Endodermal cell (in vitro differentiated cells): ENCODE data around the gene ENDOG. TPM values are rescaled to one million over a fixed set of nuclear protein-coding genes. Genes with fewer than 3 reads are reported as not detected.
"Not testable (repeated sequence)": the region's sequence is repeated elsewhere in the genome, so short reads cannot be mapped to it uniquely, and the experiment has no call there.

ENCODE experiments used
- DNase-seq: peaks from one replicate; pipeline ENCODE4 v3.0.0-alpha.2; 2017
- H3K27ac ChIP-seq: 2 replicates; pipeline ENCODE4 v1.5.1; 2013; ENCODE audit warnings: mild to moderate bottlenecking, low read depth, low read length, moderate library complexity
- H3K27me3 ChIP-seq: 2 replicates; pipeline ENCODE4 v1.6.1; 2013; ENCODE audit warnings: mild to moderate bottlenecking, low read length, moderate library complexity; ENCODE audit not compliant: insufficient read depth, control insufficient read depth, poor library complexity, severe bottlenecking
- H3K36me3 ChIP-seq: 2 replicates; pipeline ENCODE4 v1.7.0; 2013; ENCODE audit warnings: mild to moderate bottlenecking, low read length, moderate library complexity; ENCODE audit not compliant: control insufficient read depth, insufficient read depth
- H3K4me1 ChIP-seq: one replicate; pipeline ENCODE4 v1.7.0; 2013; ENCODE audit warnings: low read length; ENCODE audit not compliant: control insufficient read depth, insufficient read depth
- H3K4me3 ChIP-seq: 2 replicates; pipeline ENCODE4 v1.5.1; 2013; ENCODE audit warnings: mild to moderate bottlenecking, low read length, moderate library complexity
- H3K9ac ChIP-seq: 2 replicates; pipeline ENCODE4 v1.6.1; 2013; ENCODE audit warnings: mild to moderate bottlenecking, low read length, moderate library complexity; ENCODE audit not compliant: poor library complexity, severe bottlenecking; ENCODE audit errors: extremely low read depth
- H3K9me3 ChIP-seq: 2 replicates; pipeline ENCODE4 v1.6.1; 2013; ENCODE audit warnings: mild to moderate bottlenecking, low read length, moderate library complexity; ENCODE audit not compliant: control insufficient read depth
- H3K27ac Mint-ChIP-seq: 2 replicates; pipeline ENCODE4 v1.8.0; 2020; ENCODE audit warnings: mixed read lengths
- H3K27me3 Mint-ChIP-seq: 2 replicates; pipeline ENCODE4 v1.8.0; 2021; ENCODE audit warnings: mild to moderate bottlenecking, mixed read lengths; ENCODE audit not compliant: insufficient read depth
- H3K36me3 Mint-ChIP-seq: 2 replicates; pipeline ENCODE4 v1.8.0; 2020; ENCODE audit warnings: low read depth, mixed read lengths
- H3K4me1 Mint-ChIP-seq: 2 replicates; pipeline ENCODE4 v1.8.0; 2020; ENCODE audit warnings: mixed read lengths
- H3K4me3 Mint-ChIP-seq: 2 replicates; pipeline ENCODE4 v1.8.0; 2020; ENCODE audit warnings: mild to moderate bottlenecking, moderate library complexity, mixed read lengths
- H3K9me3 Mint-ChIP-seq: 2 replicates; pipeline ENCODE4 v1.8.0; 2020; ENCODE audit warnings: mild to moderate bottlenecking, mixed read lengths
- WGBS, 2 experiments: methylation state at CpG; one replicate each; pipeline versions ENCODE4 v1.1.5 to v1.1.7; 2013; ENCODE audit warnings: missing lambda C conversion rate in 2 of 2, mixed read lengths in 1 of 2; ENCODE audit not compliant: insufficient coverage in 1 of 2, insufficient read length in 1 of 2; 5-methylcytosine and 5-hydroxymethylcytosine counted together
- total RNA-seq, 2 donors: library from RNA; stranded (reverse); fragmentation: NEBNext Ultra II Directional in 1 of 2; extraction: Animal tissue kit (Norgen Biotek cat#: 25700) in 1 of 2; gene quantifications; 2 replicates in 1 of 2; 3 replicates in 1 of 2; pipeline ENCODE4 v1.2.1, GENCODE V29; 2021
- TF ChIP-seq, protein P1 (sequence below): fragments of 200-600 bp; sonication (generic); conservative IDR thresholded peaks from 2 replicates; pipeline ENCODE4 v1.5.0; 2021; ENCODE audit warnings: antibody characterized with exemption, mild to moderate bottlenecking

ENDOG gene
- total RNA-seq, 2 donors from 2014 or later = 15.5 to 15.7 TPM

GRCh38 chr9:128851779-128852600 lies 33.7 kb downstream of the ENDOG start:
- Mint-ChIP-seq H3K36me3 (peaks cover 26% of the 10 kb centered on the region), H3K9me3 (peaks cover 39% of the 10 kb centered on the region)
- 88% methylated on average over 7 to 10 of the region's 10 CpGs for WGBS, 2 experiments
- H3K9me3 ChIP-seq = peaks cover 30% of the 10 kb centered on the region
- H3K4me3 ChIP-seq, H3K27ac Mint-ChIP-seq, H3K9ac ChIP-seq, H3K4me1 ChIP-seq, H3K4me1 Mint-ChIP-seq, H3K36me3 ChIP-seq, H3K27ac ChIP-seq, H3K27me3 Mint-ChIP-seq, H3K27me3 ChIP-seq, H3K4me3 Mint-ChIP-seq: not testable (repeated sequence)
- DNase-seq = peak; percentile 63
- TF ChIP-seq, protein P1, sequence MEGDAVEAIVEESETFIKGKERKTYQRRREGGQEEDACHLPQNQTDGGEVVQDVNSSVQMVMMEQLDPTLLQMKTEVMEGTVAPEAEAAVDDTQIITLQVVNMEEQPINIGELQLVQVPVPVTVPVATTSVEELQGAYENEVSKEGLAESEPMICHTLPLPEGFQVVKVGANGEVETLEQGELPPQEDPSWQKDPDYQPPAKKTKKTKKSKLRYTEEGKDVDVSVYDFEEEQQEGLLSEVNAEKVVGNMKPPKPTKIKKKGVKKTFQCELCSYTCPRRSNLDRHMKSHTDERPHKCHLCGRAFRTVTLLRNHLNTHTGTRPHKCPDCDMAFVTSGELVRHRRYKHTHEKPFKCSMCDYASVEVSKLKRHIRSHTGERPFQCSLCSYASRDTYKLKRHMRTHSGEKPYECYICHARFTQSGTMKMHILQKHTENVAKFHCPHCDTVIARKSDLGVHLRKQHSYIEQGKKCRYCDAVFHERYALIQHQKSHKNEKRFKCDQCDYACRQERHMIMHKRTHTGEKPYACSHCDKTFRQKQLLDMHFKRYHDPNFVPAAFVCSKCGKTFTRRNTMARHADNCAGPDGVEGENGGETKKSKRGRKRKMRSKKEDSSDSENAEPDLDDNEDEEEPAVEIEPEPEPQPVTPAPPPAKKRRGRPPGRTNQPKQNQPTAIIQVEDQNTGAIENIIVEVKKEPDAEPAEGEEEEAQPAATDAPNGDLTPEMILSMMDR = peak; percentile 74

GRCh38 chr9:128852646-128853045 lies 34.3 kb downstream of the ENDOG start:
- not testable (repeated sequence) for DNase-seq, H3K9ac ChIP-seq, H3K4me3 Mint-ChIP-seq, H3K36me3 ChIP-seq, H3K4me3 ChIP-seq, H3K27ac ChIP-seq, H3K4me1 Mint-ChIP-seq, H3K27ac Mint-ChIP-seq, H3K4me1 ChIP-seq, H3K27me3 ChIP-seq, H3K27me3 Mint-ChIP-seq
- peaks cover 37% of the 10 kb centered on the region for H3K9me3 Mint-ChIP-seq
- WGBS, 2 experiments = 90 to 100% methylated on average over 1 to 2 of the region's 2 CpGs
- H3K9me3 ChIP-seq = peaks cover 29% of the 10 kb centered on the region
- peaks cover 24% of the 10 kb centered on the region for H3K36me3 Mint-ChIP-seq

GRCh38 chr9:128854454-128854853 lies 36.2 kb downstream of the ENDOG start:
- not testable (repeated sequence) for H3K27me3 ChIP-seq, H3K36me3 ChIP-seq, H3K4me1 ChIP-seq, DNase-seq, H3K27me3 Mint-ChIP-seq, H3K27ac Mint-ChIP-seq, H3K4me1 Mint-ChIP-seq, H3K4me3 ChIP-seq, H3K9ac ChIP-seq, H3K4me3 Mint-ChIP-seq, H3K27ac ChIP-seq
- H3K9me3 Mint-ChIP-seq = peaks cover 21% of the 10 kb centered on the region
- peaks cover 18% of the 10 kb centered on the region for H3K9me3 ChIP-seq
- H3K36me3 Mint-ChIP-seq = peaks cover 16% of the 10 kb centered on the region
- 97 to 100% methylated on average over 2 to 6 of the region's 6 CpGs for WGBS, 2 experiments

DNA sequence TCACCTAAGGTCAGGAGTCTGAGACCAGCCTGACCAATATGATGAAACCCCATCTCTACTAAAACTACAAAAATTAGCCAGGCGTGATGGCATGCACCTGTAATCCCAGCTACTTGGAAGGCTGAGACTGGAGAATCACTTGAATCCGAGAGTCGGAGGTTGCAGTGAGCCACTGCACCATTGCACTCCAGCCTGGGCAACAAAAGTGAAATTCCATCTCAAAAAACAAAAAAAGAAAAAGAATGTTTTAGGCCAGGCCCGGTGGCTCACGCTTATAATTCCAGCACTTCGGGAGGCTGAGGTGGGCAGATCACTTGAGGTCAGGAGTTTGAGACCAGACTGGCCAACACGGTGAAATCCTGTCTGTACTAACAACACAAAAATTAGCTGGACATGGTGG lies 40.2 kb downstream of the ENDOG start:
- not testable (repeated sequence) for H3K4me3 ChIP-seq, H3K27ac ChIP-seq, H3K9me3 ChIP-seq, H3K27ac Mint-ChIP-seq, H3K4me1 ChIP-seq, H3K27me3 Mint-ChIP-seq, DNase-seq, H3K36me3 Mint-ChIP-seq, H3K27me3 ChIP-seq, H3K36me3 ChIP-seq, H3K9ac ChIP-seq, H3K9me3 Mint-ChIP-seq, H3K4me3 Mint-ChIP-seq
- WGBS, 2 experiments = 92 to 95% methylated on average over 7 of the region's 7 CpGs
- peaks cover 24% of the 10 kb centered on the region for H3K4me1 Mint-ChIP-seq
